WTC11 (cell line): ENCODE results near the gene SMURF1. TPM values are rescaled to one million over a fixed set of nuclear protein-coding genes. Genes with fewer than 3 reads are reported as not detected.

Experiments
- ATAC-seq: fragments of 200-7000 bp; cut with Tn5 transposase; 2 replicates; pipeline ENCODE4 v1.10.0; 2021; ENCODE audit warnings: mild to moderate bottlenecking, moderate library complexity
- CTCF ChIA-PET: fragments of 300-600 bp; sonication (Branson Sonifier 250); formaldehyde crosslinking; loops from one replicate; lab custom pipeline; 2021; ENCODE audit warnings: antibody characterized with exemption; lab: Charles Lee
- POLR2A ChIA-PET: fragments of 350-600 bp; sonication (Branson Sonifier 250); formaldehyde crosslinking; loops from one replicate; lab custom pipeline; 2021; ENCODE audit warnings: antibody characterized with exemption; lab: Charles Lee
- DNase-seq: peaks from one replicate; pipeline ENCODE4 v3.0.0; 2021; ENCODE audit warnings: low spot score
- H3K27ac Mint-ChIP-seq: 2 replicates; pipeline ENCODE4 v1.8.0; 2021; ENCODE audit warnings: mixed read lengths
- H3K27me3 Mint-ChIP-seq: 2 replicates; pipeline ENCODE4 v1.8.0; 2021; ENCODE audit warnings: low read depth, mild to moderate bottlenecking, moderate library complexity, mixed read lengths
- H3K36me3 Mint-ChIP-seq: 2 replicates; pipeline ENCODE4 v1.8.0; 2021; ENCODE audit warnings: mixed read lengths
- H3K4me1 Mint-ChIP-seq: 2 replicates; pipeline ENCODE4 v1.8.0; 2022; ENCODE audit warnings: mixed read lengths
- H3K4me3 Mint-ChIP-seq: 2 replicates; pipeline ENCODE4 v1.8.0; 2021; ENCODE audit warnings: mild to moderate bottlenecking, moderate library complexity, mixed read lengths
- H3K9me3 Mint-ChIP-seq: 2 replicates; pipeline ENCODE4 v1.8.0; 2021; ENCODE audit warnings: mixed read lengths
- EMX1 ChIP-seq: fragments of 250-450 bp; sonication (Bioruptor Pico); IDR thresholded peaks from 2 replicates; pipeline ENCODE4 v1.8.0; 2021; ENCODE audit warnings: mild to moderate bottlenecking
- FOXK1 ChIP-seq: sonication (generic); formaldehyde crosslinking; IDR thresholded peaks from 2 replicates; pipeline ENCODE4 v1.8.0; 2022; ENCODE audit warnings: mild to moderate bottlenecking, moderate library complexity, missing genetic modification reagents
- JUN ChIP-seq: sonication (generic); formaldehyde crosslinking; IDR thresholded peaks from 2 replicates; pipeline ENCODE4 v1.8.0; 2023; ENCODE audit warnings: mild to moderate bottlenecking, missing genetic modification reagents
- NFE2L1 ChIP-seq: sonication (generic); formaldehyde crosslinking; IDR thresholded peaks from 2 replicates; pipeline ENCODE4 v1.8.1; 2023; ENCODE audit warnings: missing genetic modification reagents
- TCF7 ChIP-seq: sonication (generic); formaldehyde crosslinking; IDR thresholded peaks from 2 replicates; pipeline ENCODE4 v1.8.0; 2022; ENCODE audit warnings: mild to moderate bottlenecking, low read depth, missing genetic modification reagents, moderate library complexity
- TEAD1 ChIP-seq: sonication (generic); formaldehyde crosslinking; IDR thresholded peaks from 2 replicates; pipeline ENCODE4 v1.8.0; 2022; ENCODE audit warnings: mild to moderate bottlenecking, missing genetic modification reagents
- TP53 ChIP-seq: sonication (generic); formaldehyde crosslinking; IDR thresholded peaks from 2 replicates; pipeline ENCODE4 v1.8.1; 2023; ENCODE audit warnings: mild to moderate bottlenecking, missing genetic modification reagents
- ZNF219 ChIP-seq: sonication (generic); formaldehyde crosslinking; IDR thresholded peaks from 2 replicates; pipeline ENCODE4 v1.8.0; 2023; ENCODE audit warnings: missing genetic modification reagents, mild to moderate bottlenecking, borderline replicate concordance
- ZNF416 ChIP-seq: fragments of 250-450 bp; sonication (Bioruptor Pico); IDR thresholded peaks from 2 replicates; pipeline ENCODE4 v1.9.0; 2021; ENCODE audit warnings: mild to moderate bottlenecking, inconsistent platforms
- ZSCAN18 ChIP-seq: fragments of 250-450 bp; sonication (Bioruptor Pico); IDR thresholded peaks from 2 replicates; pipeline ENCODE4 v2.1.2; 2022; ENCODE audit warnings: mild to moderate bottlenecking, moderate library complexity
- total RNA-seq: library from RNA; stranded (reverse); gene quantifications from 3 replicates; pipeline ENCODE4 v1.2.3, GENCODE V29; 2021
- TF ChIP-seq, protein P1 (sequence below): sonication (generic); formaldehyde crosslinking; IDR thresholded peaks from 2 replicates; pipeline ENCODE4 v1.8.1; 2022; ENCODE audit warnings: low read depth, mild to moderate bottlenecking, moderate library complexity, missing genetic modification reagents, borderline replicate concordance
- TF ChIP-seq, protein P2 (sequence below): sonication (generic); formaldehyde crosslinking; IDR thresholded peaks from 2 replicates; pipeline ENCODE4 v1.8.1; 2023; ENCODE audit warnings: mild to moderate bottlenecking, missing genetic modification reagents, moderate library complexity
- TF ChIP-seq, protein P3 (sequence below): sonication (generic); formaldehyde crosslinking; IDR thresholded peaks from 2 replicates; pipeline ENCODE4 v1.8.1; 2023; ENCODE audit warnings: mild to moderate bottlenecking, missing genetic modification reagents, borderline replicate concordance
- TF ChIP-seq, protein P4 (sequence below): sonication (generic); formaldehyde crosslinking; IDR thresholded peaks from 2 replicates; pipeline ENCODE4 v1.8.0; 2022; ENCODE audit warnings: mild to moderate bottlenecking, missing genetic modification reagents

SMURF1 gene
- total RNA-seq, 1 experiment from 2014 or later, result 23.2 TPM

DNA sequence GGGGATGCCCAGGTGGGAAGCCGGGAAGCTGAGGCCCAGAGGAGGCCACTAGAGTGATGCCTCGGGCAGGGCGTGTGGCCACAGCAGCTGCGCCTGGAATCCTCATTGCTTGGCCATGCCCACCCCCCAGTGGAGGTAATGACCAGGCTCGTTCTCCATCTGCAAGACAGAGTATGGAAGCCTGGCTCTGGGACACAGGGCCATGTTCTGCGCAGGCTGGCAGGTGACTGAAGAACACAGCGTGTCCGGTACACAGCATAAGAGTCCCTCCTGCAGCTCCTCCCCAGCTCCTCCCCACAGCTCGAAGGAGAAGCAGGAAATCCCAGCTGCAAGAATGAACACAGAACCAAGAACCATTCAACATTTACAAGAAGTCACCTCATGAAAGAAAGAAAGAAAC lies 64.8 kb downstream of the SMURF1 start:
- no peaks in the 10 kb centered on the region for H3K36me3 Mint-ChIP-seq
- H3K4me1 Mint-ChIP-seq, result peaks cover 23% of the 10 kb centered on the region
- peak; percentile 50 for ATAC-seq
- TF ChIP-seq EMX1, result no peak
- TF ChIP-seq TEAD1 (CRISPR knock-in tag), result no peak
- TF ChIP-seq ZSCAN18 (CRISPR knock-in tag), result no peak
- TF ChIP-seq, protein P1, sequence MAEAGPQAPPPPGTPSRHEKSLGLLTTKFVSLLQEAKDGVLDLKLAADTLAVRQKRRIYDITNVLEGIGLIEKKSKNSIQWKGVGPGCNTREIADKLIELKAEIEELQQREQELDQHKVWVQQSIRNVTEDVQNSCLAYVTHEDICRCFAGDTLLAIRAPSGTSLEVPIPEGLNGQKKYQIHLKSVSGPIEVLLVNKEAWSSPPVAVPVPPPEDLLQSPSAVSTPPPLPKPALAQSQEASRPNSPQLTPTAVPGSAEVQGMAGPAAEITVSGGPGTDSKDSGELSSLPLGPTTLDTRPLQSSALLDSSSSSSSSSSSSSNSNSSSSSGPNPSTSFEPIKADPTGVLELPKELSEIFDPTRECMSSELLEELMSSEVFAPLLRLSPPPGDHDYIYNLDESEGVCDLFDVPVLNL (CRISPR knock-in tag), result no peak
- no peak for TF ChIP-seq ZNF416 (CRISPR knock-in tag)
- TF ChIP-seq, protein P2, sequence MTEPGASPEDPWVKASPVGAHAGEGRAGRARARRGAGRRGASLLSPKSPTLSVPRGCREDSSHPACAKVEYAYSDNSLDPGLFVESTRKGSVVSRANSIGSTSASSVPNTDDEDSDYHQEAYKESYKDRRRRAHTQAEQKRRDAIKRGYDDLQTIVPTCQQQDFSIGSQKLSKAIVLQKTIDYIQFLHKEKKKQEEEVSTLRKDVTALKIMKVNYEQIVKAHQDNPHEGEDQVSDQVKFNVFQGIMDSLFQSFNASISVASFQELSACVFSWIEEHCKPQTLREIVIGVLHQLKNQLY (CRISPR knock-in tag), result no peak
- no peak for TF ChIP-seq NFE2L1
- no peak for TF ChIP-seq JUN (CRISPR knock-in tag)
- TF ChIP-seq TCF7 (CRISPR knock-in tag), result no peak
- TF ChIP-seq FOXK1 (CRISPR knock-in tag), result no peak
- H3K27me3 Mint-ChIP-seq, result no peaks in the 10 kb centered on the region
- H3K9me3 Mint-ChIP-seq, result peaks cover 3% of the 10 kb centered on the region
- ChIA-PET CTCF (interaction anchor here (0.5 kb wide), 1 partner anchor 59 kb away, joined by 3 read pairs; no protein-coding TSS in a partner anchor), POLR2A (no interaction called here)
- no peak overlapping the region for H3K4me3 Mint-ChIP-seq
- H3K27ac Mint-ChIP-seq, result 0 out of 2 replicates have a peak overlapping the region, but pooled peaks have one; percentile 24
- no peak for DNase-seq

DNA sequence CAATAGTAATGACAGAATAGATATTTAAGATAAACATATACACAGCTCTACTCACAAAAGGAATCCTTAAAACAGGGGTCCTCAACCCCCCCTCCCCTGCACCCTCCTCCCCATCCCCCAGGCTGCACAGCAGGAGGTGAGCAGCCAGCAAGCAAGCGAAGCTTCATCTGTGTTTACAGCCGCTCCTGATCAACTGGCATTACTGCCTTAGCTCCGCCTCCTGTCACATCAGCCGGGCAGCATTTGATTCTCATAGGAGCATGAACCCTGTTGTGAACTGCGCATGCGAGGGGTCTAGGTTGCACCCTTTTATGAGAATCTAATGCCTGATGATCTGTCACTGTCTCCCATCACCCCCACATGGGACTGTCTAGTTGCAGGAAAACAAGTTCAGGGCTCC lies 65.5 kb downstream of the SMURF1 start:
- DNase-seq (no peak), ATAC-seq (no peak)
- TF ChIP-seq, protein P3, sequence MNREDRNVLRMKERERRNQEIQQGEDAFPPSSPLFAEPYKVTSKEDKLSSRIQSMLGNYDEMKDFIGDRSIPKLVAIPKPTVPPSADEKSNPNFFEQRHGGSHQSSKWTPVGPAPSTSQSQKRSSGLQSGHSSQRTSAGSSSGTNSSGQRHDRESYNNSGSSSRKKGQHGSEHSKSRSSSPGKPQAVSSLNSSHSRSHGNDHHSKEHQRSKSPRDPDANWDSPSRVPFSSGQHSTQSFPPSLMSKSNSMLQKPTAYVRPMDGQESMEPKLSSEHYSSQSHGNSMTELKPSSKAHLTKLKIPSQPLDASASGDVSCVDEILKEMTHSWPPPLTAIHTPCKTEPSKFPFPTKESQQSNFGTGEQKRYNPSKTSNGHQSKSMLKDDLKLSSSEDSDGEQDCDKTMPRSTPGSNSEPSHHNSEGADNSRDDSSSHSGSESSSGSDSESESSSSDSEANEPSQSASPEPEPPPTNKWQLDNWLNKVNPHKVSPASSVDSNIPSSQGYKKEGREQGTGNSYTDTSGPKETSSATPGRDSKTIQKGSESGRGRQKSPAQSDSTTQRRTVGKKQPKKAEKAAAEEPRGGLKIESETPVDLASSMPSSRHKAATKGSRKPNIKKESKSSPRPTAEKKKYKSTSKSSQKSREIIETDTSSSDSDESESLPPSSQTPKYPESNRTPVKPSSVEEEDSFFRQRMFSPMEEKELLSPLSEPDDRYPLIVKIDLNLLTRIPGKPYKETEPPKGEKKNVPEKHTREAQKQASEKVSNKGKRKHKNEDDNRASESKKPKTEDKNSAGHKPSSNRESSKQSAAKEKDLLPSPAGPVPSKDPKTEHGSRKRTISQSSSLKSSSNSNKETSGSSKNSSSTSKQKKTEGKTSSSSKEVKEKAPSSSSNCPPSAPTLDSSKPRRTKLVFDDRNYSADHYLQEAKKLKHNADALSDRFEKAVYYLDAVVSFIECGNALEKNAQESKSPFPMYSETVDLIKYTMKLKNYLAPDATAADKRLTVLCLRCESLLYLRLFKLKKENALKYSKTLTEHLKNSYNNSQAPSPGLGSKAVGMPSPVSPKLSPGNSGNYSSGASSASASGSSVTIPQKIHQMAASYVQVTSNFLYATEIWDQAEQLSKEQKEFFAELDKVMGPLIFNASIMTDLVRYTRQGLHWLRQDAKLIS, result no peak
- TF ChIP-seq NFE2L1, result no peak
- no peak for TF ChIP-seq TP53
- POLR2A ChIA-PET, result no interaction called here
- Mint-ChIP-seq H3K27me3 (no peaks in the 10 kb centered on the region), H3K4me1 (peaks cover 18% of the 10 kb centered on the region), H3K36me3 (no peaks in the 10 kb centered on the region), H3K27ac (no peak overlapping the region), H3K4me3 (no peak overlapping the region), H3K9me3 (peaks cover 7% of the 10 kb centered on the region)
- CTCF ChIA-PET, result no interaction called here

DNA sequence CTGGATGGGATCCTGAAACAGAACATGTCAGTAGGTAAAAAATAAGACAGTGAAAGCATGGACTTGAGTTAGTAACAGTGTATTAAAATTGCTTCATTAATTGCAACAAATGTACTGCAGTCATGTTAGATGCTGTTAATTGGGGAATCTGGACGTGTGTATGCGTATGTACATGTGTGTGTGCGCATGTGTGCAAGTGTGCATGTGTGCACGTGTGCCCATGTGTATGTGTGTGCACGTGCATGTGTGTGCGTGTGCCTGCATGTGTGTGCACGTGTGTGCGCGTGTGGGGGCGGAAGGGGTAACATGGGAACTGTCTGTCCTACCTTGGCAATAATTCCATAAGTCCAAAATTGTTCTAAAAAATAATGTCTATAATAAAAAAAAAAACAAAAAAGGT lies 67.3 kb downstream of the SMURF1 start:
- H3K4me3 Mint-ChIP-seq, result no peak overlapping the region
- ATAC-seq (no peak), DNase-seq (no peak)
- H3K36me3 Mint-ChIP-seq, result no peaks in the 10 kb centered on the region
- H3K4me1 Mint-ChIP-seq, result peaks cover 13% of the 10 kb centered on the region
- ChIA-PET CTCF (no interaction called here), POLR2A (no interaction called here)
- peaks cover 7% of the 10 kb centered on the region for H3K9me3 Mint-ChIP-seq
- H3K27me3 Mint-ChIP-seq, result no peaks in the 10 kb centered on the region
- H3K27ac Mint-ChIP-seq, result no peak overlapping the region
- no peak for TF ChIP-seq ZNF219 (CRISPR knock-in tag)
- TF ChIP-seq, protein P4, sequence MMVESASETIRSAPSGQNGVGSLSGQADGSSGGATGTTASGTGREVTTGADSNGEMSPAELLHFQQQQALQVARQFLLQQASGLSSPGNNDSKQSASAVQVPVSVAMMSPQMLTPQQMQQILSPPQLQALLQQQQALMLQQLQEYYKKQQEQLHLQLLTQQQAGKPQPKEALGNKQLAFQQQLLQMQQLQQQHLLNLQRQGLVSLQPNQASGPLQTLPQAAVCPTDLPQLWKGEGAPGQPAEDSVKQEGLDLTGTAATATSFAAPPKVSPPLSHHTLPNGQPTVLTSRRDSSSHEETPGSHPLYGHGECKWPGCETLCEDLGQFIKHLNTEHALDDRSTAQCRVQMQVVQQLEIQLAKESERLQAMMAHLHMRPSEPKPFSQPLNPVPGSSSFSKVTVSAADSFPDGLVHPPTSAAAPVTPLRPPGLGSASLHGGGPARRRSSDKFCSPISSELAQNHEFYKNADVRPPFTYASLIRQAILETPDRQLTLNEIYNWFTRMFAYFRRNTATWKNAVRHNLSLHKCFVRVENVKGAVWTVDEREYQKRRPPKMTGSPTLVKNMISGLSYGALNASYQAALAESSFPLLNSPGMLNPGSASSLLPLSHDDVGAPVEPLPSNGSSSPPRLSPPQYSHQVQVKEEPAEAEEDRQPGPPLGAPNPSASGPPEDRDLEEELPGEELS, result no peak
